Fibroblast of lung (primary cell): ENCODE data around the gene SH3PXD2A. TPM values are rescaled to one million over a fixed set of nuclear protein-coding genes. Genes with fewer than 3 reads are reported as not detected.

Experiments
- DNase-seq, 2 donors: peaks; one replicate each; pipeline versions ENCODE4 v3.0.0 to v3.0.0-alpha.2; 2010; ENCODE audit warnings: low read depth in 2 of 2
- H2AFZ ChIP-seq: 2 replicates; pipeline ENCODE4 v1.5.1; 2012; ENCODE audit warnings: low read length, control low read depth, inconsistent platforms
- H3K27ac ChIP-seq: 2 replicates; pipeline ENCODE4 v1.5.1; 2011; ENCODE audit warnings: low read length, control low read depth; ENCODE audit not compliant: insufficient read depth
- H3K27me3 ChIP-seq: 2 replicates; pipeline ENCODE4 v1.5.1; 2011; ENCODE audit warnings: mild to moderate bottlenecking, low read length; ENCODE audit not compliant: control insufficient read depth, insufficient read depth
- H3K36me3 ChIP-seq: 2 replicates; pipeline ENCODE4 v1.5.1; 2011; ENCODE audit warnings: low read length; ENCODE audit not compliant: control insufficient read depth, insufficient read depth
- H3K4me1 ChIP-seq: 2 replicates; pipeline ENCODE4 v1.5.1; 2011; ENCODE audit warnings: low read length; ENCODE audit not compliant: control insufficient read depth, insufficient read depth; ENCODE audit errors: extremely low read depth
- H3K4me2 ChIP-seq: 2 replicates; pipeline ENCODE4 v1.5.1; 2011; ENCODE audit warnings: low read length, control low read depth; ENCODE audit not compliant: insufficient read depth; ENCODE audit errors: extremely low read depth
- H3K4me3 ChIP-seq, 4 experiments: fragments of 200-600 bp in 1 of 4; sonication (generic) in 1 of 4; replicated peaks in 1 of 4; 2 replicates each; pipeline ENCODE4 v1.5.1; 2011 to 2016; ENCODE audit warnings: low read length in 4 of 4, low read depth in 3 of 4, mild to moderate bottlenecking in 3 of 4, control low read depth in 2 of 4, inconsistent platforms in 1 of 4, mixed read lengths in 1 of 4; ENCODE audit not compliant: insufficient read depth in 1 of 4; ENCODE audit errors: control extremely low read depth in 1 of 4
- H3K79me2 ChIP-seq: 2 replicates; pipeline ENCODE4 v1.5.1; 2012; ENCODE audit warnings: mild to moderate bottlenecking, low read length, inconsistent platforms; ENCODE audit not compliant: control insufficient read depth, insufficient read depth
- H3K9ac ChIP-seq: 2 replicates; pipeline ENCODE4 v1.5.1; 2011; ENCODE audit warnings: mild to moderate bottlenecking, low read length, control low read depth; ENCODE audit not compliant: insufficient read depth
- H3K9me3 ChIP-seq: 2 replicates; pipeline ENCODE4 v1.5.1; 2012; ENCODE audit warnings: low read depth, low read length; ENCODE audit not compliant: control insufficient read depth, insufficient read depth
- H4K20me1 ChIP-seq: 2 replicates; pipeline ENCODE4 v1.5.1; 2011; ENCODE audit warnings: low read length; ENCODE audit not compliant: control insufficient read depth, insufficient read depth; ENCODE audit errors: extremely low read depth
- EZH2 ChIP-seq: IDR thresholded peaks from 2 replicates; pipeline ENCODE4 v1.5.1; 2012; ENCODE audit warnings: low read length, control low read depth, mild to moderate bottlenecking; ENCODE audit errors: missing control alignments
- polyA plus RNA-seq, 2 donors: library from polyadenylated mRNA; depleted of rRNA in 1 of 2; stranded (reverse) in 1 of 2; unstranded in 1 of 2; fragments of >200 nt; gene quantifications; 2 replicates each; pipeline ENCODE4 v1.2.1, GENCODE V29; 2011 to 2012; ENCODE audit warnings: missing spikeins in 1 of 2
- total RNA-seq: library from RNA; depleted of rRNA; stranded (reverse); fragments of >200 nt; gene quantifications from 2 replicates; pipeline ENCODE4 v1.2.1, GENCODE V29; 2014
- TF ChIP-seq, protein P1 (sequence below), 2 donors: IDR thresholded peaks in 1 of 2; conservative IDR thresholded peaks in 1 of 2; 1 replicate in 1 of 2; 2 replicates in 1 of 2; pipeline ENCODE4 v1.5.1; 2011 to 2012; ENCODE audit warnings: low read length in 2 of 2, control low read depth in 1 of 2, inconsistent platforms in 1 of 2, low read depth in 1 of 2, mild to moderate bottlenecking in 1 of 2

Gene SH3PXD2A
- total and polyA plus RNA-seq, 2 donors (not counting 1 experiment from before 2014, with no cell fraction given): 25.5 to 33.2 TPM

DNA sequence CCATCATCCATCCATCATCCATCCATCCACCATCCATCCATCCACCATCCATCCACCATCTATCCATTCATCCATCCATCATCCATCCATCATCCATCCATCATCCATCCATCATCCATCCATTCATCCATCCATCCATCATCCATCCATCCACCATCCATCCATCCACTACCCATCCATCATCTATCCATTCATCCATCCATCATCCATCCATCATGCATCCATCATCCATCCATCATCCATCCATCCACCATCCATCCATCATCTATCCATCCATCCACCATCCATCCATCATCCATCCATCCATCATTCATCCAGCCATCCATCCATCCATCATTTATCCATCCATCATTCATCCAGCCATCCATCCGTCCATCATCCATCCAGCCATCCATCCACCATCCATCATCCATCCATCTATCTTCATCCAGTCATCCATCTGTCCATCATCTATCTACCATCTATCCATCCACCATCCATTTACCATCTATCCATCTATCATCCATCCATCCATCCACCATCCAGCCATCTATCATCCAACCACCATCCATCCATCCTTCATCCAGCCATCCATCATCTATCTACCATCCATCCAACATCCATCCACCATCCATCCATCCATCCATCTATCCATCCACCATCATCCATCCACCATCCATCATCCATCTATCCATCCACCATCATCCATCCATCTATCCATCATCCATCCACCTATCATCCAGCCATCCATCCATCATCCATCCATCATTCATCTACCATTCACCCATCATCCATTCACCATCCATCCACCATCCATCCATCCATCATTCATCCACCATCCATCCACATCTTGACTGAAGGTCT is 153.8 kb downstream of the SH3PXD2A start:
- no peaks in the 10 kb centered on the region for H3K79me2 ChIP-seq
- no peak overlapping the region for H3K9ac ChIP-seq
- no peak overlapping the region for H3K4me2 ChIP-seq
- peaks cover 8% of the 10 kb centered on the region for H3K4me1 ChIP-seq
- no peak for DNase-seq
- H3K9me3 ChIP-seq: no peaks in the 10 kb centered on the region
- H4K20me1 ChIP-seq: no peaks in the 10 kb centered on the region
- no peaks in the 10 kb centered on the region for H3K27me3 ChIP-seq
- no peak overlapping the region for H3K4me3 ChIP-seq
- no peak overlapping the region for H3K27ac ChIP-seq
- no peaks in the 10 kb centered on the region for H3K36me3 ChIP-seq
- no peak overlapping the region for H2AFZ ChIP-seq
- TF ChIP-seq, protein P1, sequence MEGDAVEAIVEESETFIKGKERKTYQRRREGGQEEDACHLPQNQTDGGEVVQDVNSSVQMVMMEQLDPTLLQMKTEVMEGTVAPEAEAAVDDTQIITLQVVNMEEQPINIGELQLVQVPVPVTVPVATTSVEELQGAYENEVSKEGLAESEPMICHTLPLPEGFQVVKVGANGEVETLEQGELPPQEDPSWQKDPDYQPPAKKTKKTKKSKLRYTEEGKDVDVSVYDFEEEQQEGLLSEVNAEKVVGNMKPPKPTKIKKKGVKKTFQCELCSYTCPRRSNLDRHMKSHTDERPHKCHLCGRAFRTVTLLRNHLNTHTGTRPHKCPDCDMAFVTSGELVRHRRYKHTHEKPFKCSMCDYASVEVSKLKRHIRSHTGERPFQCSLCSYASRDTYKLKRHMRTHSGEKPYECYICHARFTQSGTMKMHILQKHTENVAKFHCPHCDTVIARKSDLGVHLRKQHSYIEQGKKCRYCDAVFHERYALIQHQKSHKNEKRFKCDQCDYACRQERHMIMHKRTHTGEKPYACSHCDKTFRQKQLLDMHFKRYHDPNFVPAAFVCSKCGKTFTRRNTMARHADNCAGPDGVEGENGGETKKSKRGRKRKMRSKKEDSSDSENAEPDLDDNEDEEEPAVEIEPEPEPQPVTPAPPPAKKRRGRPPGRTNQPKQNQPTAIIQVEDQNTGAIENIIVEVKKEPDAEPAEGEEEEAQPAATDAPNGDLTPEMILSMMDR (conservative IDR thresholded peaks at IDR 0.05 in 1 of 2, IDR thresholded peaks at IDR 0.05 in 1 of 2; ENCODE audit: low read depth in 1 of 2, low read length in 2 of 2): no peak
- no peak for TF ChIP-seq EZH2

DNA sequence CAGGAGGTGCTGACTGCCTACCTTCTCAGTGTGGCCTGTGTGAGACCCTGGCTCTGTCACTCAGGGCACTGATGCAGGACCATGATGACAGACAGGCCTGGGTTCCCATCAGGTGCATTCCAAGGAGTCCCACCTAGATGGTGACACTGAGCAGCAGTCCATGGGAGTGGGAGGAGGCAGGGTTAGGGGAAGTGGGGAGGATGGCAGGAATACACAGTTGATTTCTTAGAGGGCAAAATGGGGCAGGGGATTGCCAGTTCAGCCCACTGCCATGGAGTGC is 155.0 kb downstream of the SH3PXD2A start:
- Histone ChIP-seq H3K9ac (no peak overlapping the region), H3K4me3 (no peak overlapping the region), H3K4me1 (peaks cover 18% of the 10 kb centered on the region), H3K36me3 (no peaks in the 10 kb centered on the region), H2AFZ (no peak overlapping the region), H4K20me1 (no peaks in the 10 kb centered on the region), H3K9me3 (no peaks in the 10 kb centered on the region), H3K27me3 (no peaks in the 10 kb centered on the region), H3K4me2 (no peak overlapping the region), H3K27ac (no peak overlapping the region), H3K79me2 (no peaks in the 10 kb centered on the region)
- TF ChIP-seq, protein P1 (conservative IDR thresholded peaks at IDR 0.05 in 1 of 2, IDR thresholded peaks at IDR 0.05 in 1 of 2; ENCODE audit: low read depth in 1 of 2, low read length in 2 of 2): no peak
- TF ChIP-seq EZH2: no peak
- no peak for DNase-seq

DNA sequence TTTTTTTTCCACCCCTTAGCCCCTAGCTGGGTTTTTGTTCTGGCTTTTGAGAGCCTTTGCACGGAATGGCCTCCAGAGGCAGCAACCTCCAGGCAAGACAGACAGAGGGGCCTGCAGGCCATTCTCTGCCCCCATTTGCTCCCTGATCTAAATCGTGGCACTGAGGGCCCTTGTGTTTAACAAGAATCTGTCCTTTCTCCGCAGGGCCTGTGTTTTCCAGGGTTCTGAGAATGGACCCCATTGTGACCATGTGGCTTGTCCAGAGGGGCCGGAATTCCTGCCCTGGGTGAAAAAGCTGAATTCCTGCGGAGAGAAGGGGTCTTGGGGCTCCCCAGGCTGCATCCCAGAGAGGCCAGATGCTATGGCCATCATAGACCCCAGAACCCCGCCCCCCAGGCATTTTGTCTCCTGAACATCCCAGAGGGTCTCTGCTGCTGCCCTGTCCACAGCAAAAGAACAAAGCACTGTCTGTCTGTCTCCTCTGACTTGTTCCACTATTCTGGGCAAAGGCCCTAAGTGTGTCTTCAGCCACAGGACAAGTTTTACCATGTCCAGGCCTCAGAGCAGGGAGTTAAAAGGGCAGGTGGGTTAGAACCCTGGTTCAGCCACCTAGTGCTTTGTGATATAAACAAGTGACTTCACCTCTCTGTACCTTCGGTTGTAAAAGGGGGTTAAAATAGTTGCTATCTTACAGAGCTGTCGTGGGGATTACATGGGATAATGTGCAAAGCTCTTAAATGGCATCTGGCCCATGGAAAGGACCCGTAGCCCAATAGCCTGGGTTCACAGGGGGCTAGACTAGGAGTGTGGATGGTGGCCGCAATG is 155.6 kb downstream of the SH3PXD2A start:
- no peak overlapping the region for H3K4me3 ChIP-seq
- no peak overlapping the region for H2AFZ ChIP-seq
- H4K20me1 ChIP-seq: no peaks in the 10 kb centered on the region
- H3K27me3 ChIP-seq: no peaks in the 10 kb centered on the region
- H3K9me3 ChIP-seq: no peaks in the 10 kb centered on the region
- H3K36me3 ChIP-seq: no peaks in the 10 kb centered on the region
- TF ChIP-seq EZH2: no peak
- TF ChIP-seq, protein P1 (conservative IDR thresholded peaks at IDR 0.05 in 1 of 2, IDR thresholded peaks at IDR 0.05 in 1 of 2; ENCODE audit: low read depth in 1 of 2, low read length in 2 of 2): peak in 1 of 2 donors; percentile 9
- H3K79me2 ChIP-seq: no peaks in the 10 kb centered on the region
- H3K4me2 ChIP-seq: no peak overlapping the region
- no peak for DNase-seq
- H3K4me1 ChIP-seq: peaks cover 19% of the 10 kb centered on the region
- no peak overlapping the region for H3K9ac ChIP-seq
- no peak overlapping the region for H3K27ac ChIP-seq
